Measurements from ENCODE around the gene PITPNM3.

Gene PITPNM3

GRCh38 chr17:6443692-6444570 is 112.4 kb downstream of the PITPNM3 start, which contains the start of gene PIMREG:
PIMREG (plus strand) TSS chr17:6444455; CDS start chr17:6445111, 656 bp downstream.
- peak; percentile 93 for ATAC-seq
- DNase-seq = peak; percentile 96

GRCh38 chr17:6442775-6443174 is 113.6 kb downstream of the PITPNM3 start:
- ATAC-seq (no peak), DNase-seq (no peak)

- ATAC-seq = no peak
- no peak for DNase-seq
Measured at GRCh38 chr17:6439951-6440350, 116.4 kb downstream of the PITPNM3 start.

- DNase-seq (no peak), ATAC-seq (no peak)
Measured at GRCh38 chr17:6437956-6438355, 118.4 kb downstream of the PITPNM3 start.

GRCh38 chr17:6437466-6437865 is 118.9 kb downstream of the PITPNM3 start:
- DNase-seq (no peak), ATAC-seq (no peak)

GRCh38 chr17:6435968-6436367 is 120.4 kb downstream of the PITPNM3 start:
- DNase-seq (peak; percentile 63), ATAC-seq (peak; percentile 82)

- DNase-seq = no peak
Measured at GRCh38 chr17:6435051-6435450, 121.3 kb downstream of the PITPNM3 start, which contains the start of gene AIPL1. AIPL1 (minus strand) TSS chr17:6435121; CDS start chr17:6435104, 17 bp downstream.

GRCh38 chr17:6430769-6431168 is 125.6 kb downstream of the PITPNM3 start:
- DNase-seq (no peak), ATAC-seq (no peak)

More at GRCh38 chr17:6435051-6435450, 121.3 kb downstream of the PITPNM3 start, which contains the start of gene AIPL1:
- ATAC-seq = no peak

GRCh38 chr17:6429266-6429665 is 127.1 kb downstream of the PITPNM3 start:
- no peak for ATAC-seq

GRCh38 chr17:6428207-6428965 is 128.0 kb downstream of the PITPNM3 start:
- ATAC-seq = no peak
- no peak for DNase-seq

More at GRCh38 chr17:6429266-6429665, 127.1 kb downstream of the PITPNM3 start:
- no peak for DNase-seq

- DNase-seq (peak; percentile 60), ATAC-seq (peak; percentile 72)
Measured at GRCh38 chr17:6427279-6427781, 129.0 kb downstream of the PITPNM3 start.

- DNase-seq = no peak
- ATAC-seq = no peak
Measured at GRCh38 chr17:6426356-6427101, 129.8 kb downstream of the PITPNM3 start.

GRCh38 chr17:6425407-6425806 is 130.9 kb downstream of the PITPNM3 start:
- DNase-seq (no peak), ATAC-seq (no peak)

GRCh38 chr17:6423931-6424330 is 132.4 kb downstream of the PITPNM3 start:
- DNase-seq (no peak), ATAC-seq (no peak)

- ATAC-seq (no peak), DNase-seq (no peak)
Measured at GRCh38 chr17:6422654-6423241, 133.6 kb downstream of the PITPNM3 start.

GRCh38 chr17:6421700-6422604 is 134.4 kb downstream of the PITPNM3 start:
- ATAC-seq (peak; percentile 64), DNase-seq (peak; percentile 83)

GRCh38 chr17:6420173-6420641 is 136.1 kb downstream of the PITPNM3 start:
- peak; percentile 38 for DNase-seq
- no peak for ATAC-seq

GRCh38 chr17:6415616-6416015 is 140.7 kb downstream of the PITPNM3 start:
- no peak for ATAC-seq

GRCh38 chr17:6413065-6413464 is 143.3 kb downstream of the PITPNM3 start:
- no peak for DNase-seq

More at GRCh38 chr17:6415616-6416015, 140.7 kb downstream of the PITPNM3 start:
- DNase-seq = no peak

GRCh38 chr17:6408735-6409134 is 147.6 kb downstream of the PITPNM3 start:
- no peak for DNase-seq
- no peak for ATAC-seq

More at GRCh38 chr17:6413065-6413464, 143.3 kb downstream of the PITPNM3 start:
- peak; percentile 50 for ATAC-seq

Data from stimulated activated naive CD8-positive, alpha-beta T cell treated with anti-CD3 and anti-CD28 coated beads, Interleukin-15, Interleukin-2, amounts not matched to agents 100 U/mL and 50 U/mL, for 24 hours (primary cell).